ENCODE measurements around the gene NR4A2.

NR4A2 gene

GRCh38 chr2:156340804-156341451 lies 8.4 kb upstream of the NR4A2 start:
- DNase-seq (ENCODE audit: low read depth in 4 of 4, low spot score in 1 of 4): no peak

- DNase-seq (ENCODE audit: low read depth in 4 of 4, low spot score in 1 of 4): no peak
These were observed 7.9 kb upstream of the NR4A2 start for GRCh38 chr2:156340377-156340776.

- DNase-seq (ENCODE audit: low read depth in 4 of 4, low spot score in 1 of 4): no peak
These were observed 7.3 kb upstream of the NR4A2 start for GRCh38 chr2:156339865-156340264.

GRCh38 chr2:156339110-156339847 lies 6.8 kb upstream of the NR4A2 start:
- DNase-seq (ENCODE audit: low read depth in 4 of 4, low spot score in 1 of 4): no peak

DNA sequence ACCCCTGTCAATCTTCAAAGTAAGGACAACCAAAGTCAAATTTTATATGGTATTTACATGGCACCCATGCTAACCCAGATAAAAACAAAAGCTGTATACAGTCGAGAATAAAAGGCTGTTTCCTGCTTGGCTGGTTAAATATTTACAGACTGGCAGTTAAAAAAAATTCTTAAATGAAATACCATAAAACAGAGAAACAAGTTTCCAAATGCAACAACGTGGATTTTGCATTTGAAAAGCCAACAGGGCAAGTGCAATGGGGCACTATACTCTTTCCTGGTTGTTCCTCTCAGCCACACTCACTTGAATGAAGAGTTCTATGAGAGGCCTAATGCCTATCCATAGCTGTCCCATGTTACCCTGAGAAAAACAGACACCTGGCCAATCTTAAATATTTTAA lies 6.1 kb upstream of the NR4A2 start:
- DNase-seq (ENCODE audit: low read depth in 4 of 4, low spot score in 1 of 4): no peak

GRCh38 chr2:156334496-156335478 lies 2.3 kb upstream of the NR4A2 start:
- DNase-seq (ENCODE audit: low read depth in 4 of 4, low spot score in 1 of 4): peak in 3 of 4 experiments; percentile 63 to 83 (median 72)

DNA sequence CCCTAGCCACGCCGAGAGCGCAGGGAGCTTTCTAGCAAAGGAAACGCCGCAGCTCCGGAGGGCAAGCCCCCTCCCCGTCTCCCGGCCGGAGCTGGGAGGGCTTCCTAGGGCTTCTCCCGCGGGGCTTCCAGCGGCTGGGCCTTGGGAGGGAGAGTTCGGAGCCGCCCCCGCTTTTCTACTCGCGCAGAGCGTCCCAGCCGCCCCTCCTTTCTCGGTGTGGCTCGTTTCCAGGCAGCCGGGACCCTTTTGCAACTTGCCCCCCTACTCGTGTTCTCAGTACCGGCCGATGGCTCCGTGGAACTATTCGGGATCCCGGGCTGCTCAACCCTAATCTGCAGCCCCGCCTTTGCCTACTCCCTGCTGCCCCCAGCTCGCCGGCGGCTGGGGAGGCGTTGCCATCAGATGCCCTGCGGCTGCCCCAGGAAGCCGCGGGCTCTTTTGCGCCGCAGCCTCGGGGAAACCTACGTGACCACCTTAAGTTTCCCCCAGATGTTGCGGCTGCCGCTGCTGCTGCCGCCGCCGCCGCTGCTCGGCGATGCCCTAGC lies 1.5 kb upstream of the NR4A2 start:
- DNase-seq (ENCODE audit: low read depth in 4 of 4, low spot score in 1 of 4): no peak

DNA sequence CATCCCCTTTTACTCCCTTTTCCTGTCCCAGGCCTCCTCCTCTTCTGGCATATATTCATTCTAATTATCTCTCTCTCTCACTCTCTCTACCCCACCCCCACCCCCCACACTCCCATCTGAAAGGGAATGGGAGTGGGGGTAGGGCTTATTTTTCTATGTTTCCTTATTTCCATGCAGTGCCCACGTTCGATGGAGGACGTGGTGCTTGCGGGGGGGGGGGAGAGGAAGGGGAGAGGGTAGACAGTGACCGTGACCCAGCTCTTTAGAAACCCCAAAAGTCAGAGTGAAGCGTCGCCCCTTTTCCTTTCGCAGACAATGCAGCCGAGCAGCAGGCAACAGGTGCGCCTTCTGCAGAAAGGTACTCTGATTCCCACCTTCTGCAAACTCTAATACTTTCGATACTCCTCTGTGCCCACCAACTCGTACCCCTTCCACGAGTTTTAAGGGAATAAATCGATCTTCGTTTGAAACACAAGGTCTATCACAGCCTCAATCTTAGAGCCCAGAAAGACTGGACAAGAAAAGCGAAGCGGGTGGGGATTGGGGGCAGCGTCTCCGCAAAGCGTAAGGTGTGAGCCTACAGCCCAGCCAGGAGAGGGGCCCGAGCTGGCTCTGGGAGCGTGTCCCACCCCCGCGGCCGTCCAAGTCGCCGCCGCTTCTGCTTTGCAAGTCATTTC lies 891 bp upstream of the NR4A2 start:
- DNase-seq (ENCODE audit: low read depth in 4 of 4, low spot score in 1 of 4): no peak

DNA sequence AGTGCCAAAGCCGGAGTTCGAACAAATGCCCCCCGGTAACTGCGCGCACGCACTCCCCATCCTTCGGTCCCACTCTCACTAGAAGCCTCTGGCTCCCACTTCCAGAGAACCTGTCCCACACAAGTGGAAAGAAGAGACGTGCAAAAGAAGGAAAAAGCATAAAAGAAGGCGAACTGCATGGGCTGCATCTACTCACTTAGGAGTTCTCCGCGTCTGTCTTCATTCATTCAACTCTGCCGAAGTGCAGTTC lies 312 bp downstream of the NR4A2 start:
- DNase-seq (ENCODE audit: low read depth in 4 of 4, low spot score in 1 of 4): no peak

DNA sequence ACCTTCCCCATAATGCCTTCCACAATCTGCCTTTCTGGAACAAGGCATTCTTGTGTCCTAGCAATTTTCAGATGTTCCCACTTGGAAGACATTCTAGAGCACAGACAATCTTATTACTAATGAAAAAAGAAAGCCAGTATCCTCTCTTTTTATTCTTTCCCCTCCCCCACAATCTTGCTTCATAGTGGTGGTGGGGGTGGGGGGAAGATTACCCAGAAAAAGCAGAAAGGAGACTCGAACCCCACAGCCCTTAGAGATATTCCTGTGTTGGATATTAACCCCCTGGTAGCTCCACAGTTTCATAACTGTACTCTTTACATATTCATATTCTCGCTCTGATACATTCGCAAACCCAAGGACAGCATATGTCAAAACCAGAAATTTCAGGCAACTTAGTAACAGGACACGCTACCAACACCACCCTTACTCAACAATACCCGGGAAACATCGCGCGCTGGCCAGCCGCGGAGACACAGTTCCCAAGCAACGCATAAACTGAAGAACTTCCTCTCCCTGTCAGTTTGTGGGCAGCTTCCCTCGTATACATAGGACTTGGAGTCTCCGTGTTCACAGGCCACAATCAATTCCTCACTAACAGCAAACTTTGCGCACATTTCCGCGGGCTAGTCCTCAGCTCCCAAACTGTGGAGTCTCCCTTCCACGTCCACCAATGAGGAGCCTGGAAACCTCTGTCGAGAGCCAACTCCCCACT lies 793 bp downstream of the NR4A2 start:
- no peak for DNase-seq (ENCODE audit: low read depth in 4 of 4, low spot score in 1 of 4)

DNA sequence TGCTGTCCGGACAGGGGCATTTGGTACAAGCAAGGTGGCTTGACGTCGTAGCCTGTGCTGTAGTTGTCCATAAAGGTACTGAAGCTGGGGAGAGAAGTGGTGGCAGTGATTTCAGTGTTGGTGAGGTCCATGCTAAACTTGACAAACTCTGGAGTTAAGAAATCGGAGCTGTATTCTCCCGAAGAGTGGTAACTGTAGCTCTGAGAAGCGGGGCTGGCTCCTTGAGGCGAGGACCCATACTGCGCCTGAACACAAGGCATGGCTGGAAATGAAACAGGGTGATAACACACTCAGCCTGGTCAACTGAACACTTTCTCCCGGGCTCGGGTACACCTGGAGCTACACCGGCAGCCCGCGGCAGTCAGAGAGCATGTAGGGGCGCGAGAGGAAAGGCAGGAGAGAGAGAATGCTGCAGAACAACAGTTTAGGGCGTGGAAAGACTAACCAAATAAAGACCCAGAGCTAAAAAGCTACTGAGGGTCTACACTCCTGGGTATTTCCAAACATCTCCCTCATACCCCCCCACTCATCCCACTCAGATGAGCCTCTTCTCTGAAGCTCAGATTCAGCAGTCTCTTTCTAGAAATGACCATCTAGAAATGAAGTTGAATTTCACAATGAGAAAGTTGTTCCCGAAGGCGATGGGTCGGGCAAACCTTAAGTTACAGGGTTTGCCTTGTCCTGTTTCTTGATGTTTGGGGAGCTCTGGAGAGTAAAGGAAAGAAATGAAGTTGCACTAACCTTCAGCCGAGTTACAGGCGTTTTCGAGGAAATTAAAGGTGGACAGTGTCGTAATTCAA lies 2.4 kb downstream of the NR4A2 start:
- DNase-seq (ENCODE audit: low read depth in 4 of 4, low spot score in 1 of 4): no peak

DNA sequence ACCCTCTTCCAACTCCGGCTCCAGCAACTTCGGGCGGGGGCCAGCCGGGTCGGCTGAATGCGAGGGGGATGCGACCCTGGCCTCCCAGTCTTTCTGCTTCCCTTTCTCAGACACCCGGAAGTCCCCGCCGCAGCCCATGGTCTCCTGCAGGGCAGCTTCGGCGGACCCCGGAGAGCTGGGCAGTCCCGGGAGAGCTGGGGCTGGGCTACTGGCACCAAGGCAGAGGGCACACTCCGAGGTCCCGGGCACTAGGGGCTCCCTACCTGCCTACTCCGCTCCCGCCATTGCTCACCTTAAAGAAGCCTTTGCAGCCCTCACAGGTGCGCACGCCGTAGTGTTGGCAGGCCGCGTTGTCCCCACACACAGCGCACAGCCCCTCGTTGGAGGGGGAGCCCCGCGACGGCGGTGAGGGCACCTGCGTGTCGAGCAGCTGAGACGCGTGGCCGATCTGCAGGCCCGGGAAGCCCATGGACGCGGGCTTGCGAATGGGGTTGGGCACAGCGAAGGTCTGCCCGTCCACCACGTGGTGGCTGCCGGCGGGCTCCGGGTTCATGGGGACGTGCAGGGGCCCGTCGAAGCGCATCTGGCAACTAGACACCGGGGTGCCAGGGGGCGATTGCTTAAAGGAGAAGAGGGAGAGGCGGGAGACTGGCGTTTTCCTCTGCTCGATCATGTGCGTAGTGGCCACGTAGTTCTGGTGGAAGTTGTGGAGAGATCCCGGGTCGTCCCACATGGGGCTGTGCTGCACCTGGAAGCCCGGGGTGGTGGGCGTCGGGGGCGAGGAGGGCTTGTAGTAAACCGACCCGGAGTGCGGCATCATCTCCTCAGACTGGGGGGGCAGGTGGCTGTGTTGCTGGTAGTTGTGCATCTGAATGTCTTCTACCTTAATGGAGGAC lies 3.2 kb downstream of the NR4A2 start:
- DNase-seq (ENCODE audit: low read depth in 4 of 4, low spot score in 1 of 4): no peak

DNA sequence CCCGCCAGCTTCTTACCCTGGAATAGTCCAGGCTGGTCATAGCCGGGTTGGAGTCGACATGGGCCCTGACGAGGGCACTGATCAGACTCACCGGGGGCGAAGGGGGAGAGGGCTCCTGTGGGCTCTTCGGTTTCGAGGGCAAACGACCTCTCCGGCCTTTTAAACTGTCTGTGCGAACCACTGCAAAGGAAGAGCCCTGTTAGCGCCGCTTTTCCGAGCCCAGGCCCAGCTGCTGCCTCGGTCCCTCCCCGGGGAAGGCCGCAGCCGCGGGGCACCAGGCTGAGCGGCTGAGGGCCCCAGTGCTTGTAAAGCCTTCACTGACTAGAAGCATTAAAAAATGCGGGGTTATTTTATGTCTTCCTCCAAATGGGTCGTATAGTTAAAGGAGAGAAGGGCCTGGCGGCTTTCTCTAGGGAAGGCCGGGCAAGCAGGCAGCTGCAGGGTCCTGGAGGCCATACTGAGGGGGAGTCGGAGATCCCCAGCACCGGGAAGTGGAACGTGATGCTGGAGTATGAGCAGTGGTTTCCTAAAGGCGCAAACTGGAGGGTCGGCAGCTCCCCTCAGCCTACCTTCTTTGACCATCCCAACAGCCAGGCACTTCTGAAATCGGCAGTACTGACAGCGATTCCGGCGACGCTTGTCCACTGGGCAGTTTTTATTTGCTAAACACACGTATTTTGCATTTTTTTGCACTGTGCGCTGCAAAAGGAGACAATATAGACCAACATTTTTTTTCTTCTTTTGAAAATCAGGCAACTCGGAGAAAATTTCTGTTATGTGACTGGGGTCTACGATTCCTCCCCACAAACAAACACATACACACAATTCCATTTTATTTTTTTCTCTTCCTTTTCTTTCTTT lies 4.5 kb downstream of the NR4A2 start:
- DNase-seq (ENCODE audit: low read depth in 4 of 4, low spot score in 1 of 4): no peak

- DNase-seq (ENCODE audit: low read depth in 4 of 4, low spot score in 1 of 4): no peak
These were observed 5.9 kb downstream of the NR4A2 start for GRCh38 chr2:156326526-156327095.

- no peak for DNase-seq (ENCODE audit: low read depth in 4 of 4, low spot score in 1 of 4)
These were observed 6.6 kb downstream of the NR4A2 start for GRCh38 chr2:156325688-156326525.

- DNase-seq (ENCODE audit: low read depth in 4 of 4, low spot score in 1 of 4): no peak
These were observed 8.8 kb downstream of the NR4A2 start for GRCh38 chr2:156323754-156324153.
